HepG2 (cell line): ENCODE results near the gene TNFRSF25. TPM values are rescaled to one million over a fixed set of nuclear protein-coding genes. Genes with fewer than 3 reads are reported as not detected.

Experiments used
- ETV5 ChIP-seq: IDR thresholded peaks from 2 replicates; pipeline ENCODE4 v1.6.1; 2018; ENCODE audit warnings: missing biosample characterization, missing genetic modification reagents, inconsistent platforms, borderline replicate concordance
- HIVEP1 ChIP-seq: sonication (generic); formaldehyde crosslinking; IDR thresholded peaks from 2 replicates; pipeline ENCODE4 v1.4.0; 2020; ENCODE audit warnings: mild to moderate bottlenecking, missing genetic modification reagents
- IRF2 ChIP-seq: IDR thresholded peaks from 2 replicates; pipeline ENCODE4 v1.6.1; 2018; ENCODE audit warnings: missing genetic modification reagents, missing compliant biosample characterization
- NR2F6 ChIP-seq, 2 experiments: IDR thresholded peaks; 2 replicates each; pipeline ENCODE4 v1.6.1; 2016; ENCODE audit warnings: antibody characterized with exemption in 1 of 2, mild to moderate bottlenecking in 1 of 2
- RAD21 ChIP-seq: fragments of 450-650 bp; formaldehyde crosslinking; IDR thresholded peaks from 2 replicates; pipeline ENCODE4 v1.5.0; 2020; ENCODE audit warnings: mild to moderate bottlenecking
- SPEN ChIP-seq: sonication (generic); formaldehyde crosslinking; IDR thresholded peaks from 2 replicates; pipeline ENCODE4 v1.5.1; 2020; ENCODE audit warnings: low read depth, mild to moderate bottlenecking, missing genetic modification reagents
- TEAD3 ChIP-seq: optimal IDR thresholded peaks from 2 replicates; pipeline ENCODE3; 2016; ENCODE audit warnings: borderline replicate concordance
- XRCC5 ChIP-seq: fragments of 200-400 bp; formaldehyde crosslinking; optimal IDR thresholded peaks from 2 replicates; pipeline ENCODE3; 2017; ENCODE audit warnings: mild to moderate bottlenecking, low read length
- ZBTB20 ChIP-seq: sonication (generic); formaldehyde crosslinking; IDR thresholded peaks from 2 replicates; pipeline ENCODE4 v1.8.1; 2023; ENCODE audit warnings: missing genetic modification reagents, low read depth, mild to moderate bottlenecking, borderline replicate concordance
- ZBTB8A ChIP-seq: sonication (generic); formaldehyde crosslinking; IDR thresholded peaks from 2 replicates; pipeline ENCODE4 v1.4.0; 2020; ENCODE audit warnings: mild to moderate bottlenecking, low read depth, missing genetic modification reagents, borderline replicate concordance
- ZFP36L1 ChIP-seq: sonication (generic); formaldehyde crosslinking; IDR thresholded peaks from 2 replicates; pipeline ENCODE4 v1.8.0; 2022; ENCODE audit warnings: mild to moderate bottlenecking, missing genetic modification reagents, moderate library complexity
- ZFX ChIP-seq: sonication (generic); formaldehyde crosslinking; IDR thresholded peaks from 2 replicates; pipeline ENCODE4 v1.4.0; 2020; ENCODE audit warnings: mild to moderate bottlenecking, low read depth, missing genetic modification reagents, moderate library complexity
- ZNF318 ChIP-seq: sonication (generic); formaldehyde crosslinking; IDR thresholded peaks from 2 replicates; pipeline ENCODE4 v1.4.0; 2020; ENCODE audit warnings: mild to moderate bottlenecking, missing genetic modification reagents
- ZNF350 ChIP-seq: sonication (generic); formaldehyde crosslinking; IDR thresholded peaks from 2 replicates; pipeline ENCODE4 v1.4.0; 2020; ENCODE audit warnings: mild to moderate bottlenecking, low read depth, missing genetic modification reagents, borderline replicate concordance
- ZNF598 ChIP-seq: sonication (generic); formaldehyde crosslinking; IDR thresholded peaks from 2 replicates; pipeline ENCODE4 v1.5.1; 2020; ENCODE audit warnings: mild to moderate bottlenecking, missing genetic modification reagents, borderline replicate concordance
- ZNF687 ChIP-seq: sonication (generic); formaldehyde crosslinking; IDR thresholded peaks from 2 replicates; pipeline ENCODE4 v1.5.1; 2020; ENCODE audit warnings: mild to moderate bottlenecking, missing genetic modification reagents, moderate library complexity
- ZNF768 ChIP-seq: sonication (generic); formaldehyde crosslinking; IDR thresholded peaks from 2 replicates; pipeline ENCODE4 v1.4.0; 2020; ENCODE audit warnings: missing genetic modification reagents
- ZNF782 ChIP-seq: sonication (generic); formaldehyde crosslinking; IDR thresholded peaks from 2 replicates; pipeline ENCODE4 v1.4.0; 2020; ENCODE audit warnings: missing genetic modification reagents, mild to moderate bottlenecking, borderline replicate concordance
- polyA plus RNA-seq, 8 experiments: library from polyadenylated mRNA; depleted of rRNA in 3 of 8; stranded (reverse) in 7 of 8; unstranded in 1 of 8; fragments of >200 nt; fragmentation: Illumina TruSeq in 4 of 8; extraction: Trizol in 4 of 8; gene quantifications; 2 replicates each; pipeline versions ENCODE4 v1.2.1 to v1.2.3, GENCODE V29; 2011 to 2016; ENCODE audit warnings: low read depth in 4 of 8, missing spikeins in 1 of 8, mixed read lengths in 1 of 8; ENCODE audit not compliant: insufficient read depth in 1 of 8
- total RNA-seq, 5 experiments: library from RNA; depleted of rRNA; stranded (reverse); fragments of >200 nt; fragmentation: Illumina TruSeq; extraction: Trizol; gene quantifications; 2 replicates each; pipeline ENCODE4 v1.2.3, GENCODE V29; 2016; ENCODE audit warnings: low read depth in 1 of 5

TNFRSF25 gene
- total and polyA plus RNA-seq, 2 of the 13 experiments (the other 11 are each of a cell fraction or from before 2014, with no cell fraction given) = 1.4 to 1.5 TPM

- TF ChIP-seq NR2F6 (IDR thresholded peaks at IDR 0.05) (no peak), NR2F6 (CRISPR knock-in tag; IDR thresholded peaks at IDR 0.05) (0 out of 2 replicates have a peak, but pooled peaks have one; percentile 12), ZNF687 (CRISPR knock-in tag) (peak; percentile 34), ETV5 (CRISPR knock-in tag) (0 out of 2 replicates have a peak, but pooled peaks have one; percentile 14), ZNF318 (0 out of 2 replicates have a peak, but pooled peaks have one; percentile 40), ZFP36L1 (CRISPR knock-in tag) (no peak), HIVEP1 (CRISPR knock-in tag) (0 out of 2 replicates have a peak, but pooled peaks have one; percentile 10), ZFX (CRISPR knock-in tag) (0 out of 2 replicates have a peak, but pooled peaks have one; percentile 41), ZNF768 (peak; percentile 68; the same call in 1 of the 2 replicates), TEAD3 (CRISPR knock-in tag) (peak; percentile 23), XRCC5 (peak; percentile 79), ZNF782 (CRISPR knock-in tag) (peak; percentile 59; the same call in 1 of the 2 replicates), RAD21 (CRISPR knock-in tag) (peak; percentile 76), IRF2 (CRISPR knock-in tag) (0 out of 2 replicates have a peak, but pooled peaks have one; percentile 18), ZBTB20 (CRISPR knock-in tag) (no peak), ZNF350 (CRISPR knock-in tag) (0 out of 2 replicates have a peak, but pooled peaks have one; percentile 22), SPEN (CRISPR knock-in tag) (peak; percentile 57; the same call in 1 of the 2 replicates), ZNF598 (CRISPR knock-in tag) (0 out of 2 replicates have a peak, but pooled peaks have one; percentile 25), ZBTB8A (no peak)
Measured at GRCh38 chr1:6438047-6438525, 27.9 kb downstream of the TNFRSF25 start (continued).
